Heart right ventricle (tissue), 16 donors: ENCODE measurements around the gene DYNC2I2. TPM values are rescaled to one million over a fixed set of nuclear protein-coding genes. Genes with fewer than 3 reads are reported as not detected.
"Not testable (repeated sequence)": the region's sequence is repeated elsewhere in the genome, so short reads cannot be mapped to it uniquely, and the experiment has no call there.

Experiments
- ATAC-seq, 8 donors: fragments of 200-7000 bp; cut with Tn5 transposase; one replicate each; pipeline ENCODE4 v1.9.1; 2020; ENCODE audit warnings: mild to moderate bottlenecking in 8 of 8, moderate library complexity in 8 of 8, moderate number of reproducible peaks in 1 of 8
- DNase-seq, 2 donors: peaks; one replicate each; pipeline ENCODE4 v3.0.0-alpha.2; 2020
- H3K27ac ChIP-seq, 10 donors: fragments of 200-600 bp; sonication (generic) in 2 of 10; one replicate each; pipeline versions ENCODE4 v1.5.0 to v1.8.0; 2020 to 2022; ENCODE audit warnings: mild to moderate bottlenecking in 3 of 10
- H3K27me3 ChIP-seq, 7 donors: fragments of 200-600 bp; one replicate each; pipeline ENCODE4 v1.8.0; 2021 to 2022; ENCODE audit warnings: mild to moderate bottlenecking in 2 of 7
- H3K36me3 ChIP-seq, 9 donors: fragments of 200-600 bp; sonication (generic) in 1 of 9; one replicate each; pipeline versions ENCODE4 v1.5.0 to v1.8.0; 2020 to 2022; ENCODE audit warnings: mild to moderate bottlenecking in 2 of 9
- H3K4me1 ChIP-seq, 9 donors: fragments of 200-600 bp; sonication (generic) in 1 of 9; one replicate each; pipeline versions ENCODE4 v1.5.0 to v1.8.0; 2020 to 2022; ENCODE audit warnings: mild to moderate bottlenecking in 4 of 9
- H3K4me3 ChIP-seq, 10 donors: fragments of 200-600 bp; sonication (generic) in 2 of 10; one replicate each; pipeline versions ENCODE4 v1.5.0 to v1.8.0; 2020 to 2022; ENCODE audit warnings: mild to moderate bottlenecking in 7 of 10, moderate library complexity in 2 of 10
- H3K9me3 ChIP-seq, 11 donors: fragments of 200-600 bp in 10 of 11; sonication (generic) in 2 of 11; one replicate each; pipeline versions ENCODE4 v1.5.0 to v1.8.0; 2013 to 2022; ENCODE audit warnings: mild to moderate bottlenecking in 2 of 11, control low read depth in 1 of 11, moderate library complexity in 1 of 11
- WGBS, 2 donors: extraction: QIAGEN DNeasy Blood & Tissue Kit; methylation state at CpG; one replicate each; pipeline ENCODE4 v1.1.7; 2013; ENCODE audit warnings: inconsistent platforms in 1 of 2; 5-methylcytosine and 5-hydroxymethylcytosine counted together
- intact Hi-C, 10 donors: fragments of 100-400 bp; cut with DNase I; formaldehyde crosslinking; loops; one replicate each; pipeline versions ENCODE4 v1.11.1 to v1.14.2; 2022
- polyA plus RNA-seq, 2 donors: library from polyadenylated mRNA; stranded (reverse); fragments of 200-250 nt; gene quantifications; one replicate each; pipeline ENCODE4 v1.2.3, GENCODE V29; 2013
- total RNA-seq, 10 donors: library from RNA; stranded (reverse); fragmentation: NEBNext Ultra II Directional in 3 of 10; extraction: Animal tissue kit (Norgen Biotek cat#: 25700) in 3 of 10; gene quantifications; one replicate each; pipeline versions ENCODE4 v1.2.1 to v1.2.4, GENCODE V29; 2021 to 2023
- TF ChIP-seq, protein P1 (sequence below), 9 donors: fragments of 200-600 bp; sonication (generic) in 2 of 9; IDR thresholded peaks; one replicate each; pipeline versions ENCODE4 v1.5.0 to v1.8.0; 2021 to 2022; ENCODE audit warnings: antibody characterized with exemption in 9 of 9, mild to moderate bottlenecking in 5 of 9, moderate library complexity in 1 of 9
- donor health status: Arrhythmogenic right ventricular cardiomyopathy.
- donor health status: ischemic (EF 13 %, LVEDD 7.1; RV severe dilation, severe dysfunction).
- donor health status: healthy with polysubstance abuse.
- donor health status: DM: no; HTN: yes; CAD: no.
- donor health status: DM: no; HTN: no; CAD: no.
- donor health status: ischemic (EF 25% LVEDD 6.9; RV normal size, moderate dysfunction).
- donor health status: ischemic (EF 25% LVEDD 5.7; RV mildly dilated, moderate dysfunction).
- donor health status: healthy.
- donor health status: DM: yes; HTN: yes; CAD: no.
- donor health status: Ischemic cardiomyopathy.
- donor health status: ischemic (EF 35%, LVEDD 5.7; RV mildly dilated, moderate dysfunction).
- donor health status: nonischemic (EF 11% LVEDD 7.7; RV severe dilation, severe dysfunction).
- donor health status: DM: yes; HTN: yes; CAD: no.
- donor health status: PGD.
- donor health status: ischemic (EF 29% LVEDD 5.4; RV normal size, mild dysfunction).
- donor health status: nonischemic (EF 23%, LVEDD 6.1; RV moderate dilation, normal function).

DYNC2I2 gene
- total and polyA plus RNA-seq, 12 donors, result 22.1 to 83.2 (median 31.3) TPM

DNA sequence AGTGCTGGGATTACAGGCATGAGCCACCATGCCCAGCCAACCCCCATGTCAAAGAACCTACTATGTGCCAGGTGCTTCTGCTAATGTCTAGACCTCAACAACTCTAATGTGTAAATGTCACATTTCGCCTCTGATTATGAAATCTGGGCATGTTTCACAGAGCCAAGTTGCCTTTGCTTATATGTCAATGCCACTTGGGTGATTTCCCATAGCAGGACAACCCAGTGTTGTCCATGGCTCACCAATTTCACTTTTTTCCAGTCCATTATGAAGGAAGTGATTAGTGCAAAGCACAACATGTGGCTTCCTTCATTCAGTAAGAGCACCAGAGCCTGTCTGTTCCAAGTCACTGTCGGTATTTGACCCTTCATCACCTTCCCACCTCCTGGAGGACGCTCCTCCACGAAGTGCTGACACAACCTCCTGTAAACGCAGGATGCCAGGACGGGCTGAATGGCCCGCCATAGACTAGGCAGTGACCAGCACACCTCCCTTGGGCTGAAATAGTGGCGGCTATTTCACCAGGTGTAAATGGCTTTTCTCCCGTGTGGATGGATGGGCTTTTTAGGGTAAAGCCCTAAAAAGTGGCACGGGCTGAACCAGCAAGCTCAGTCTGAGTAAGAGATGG, 44.7 kb upstream of the DYNC2I2 start:
- no peaks in the 10 kb centered on the region for H3K27me3 ChIP-seq
- intact Hi-C loops, result loop anchor here in 1 of 10 donors (5.0 kb wide), 1 partner anchor 71 kb away; the partner anchor contains the start of gene ZER1
- H3K9me3 ChIP-seq, result no peaks in the 10 kb centered on the region
- H3K36me3 ChIP-seq, result peaks cover 0 to 13% (median 0%) of the 10 kb centered on the region in 9 donors
- WGBS, 2 donors, result 37 to 48% methylated on average over 10 of the region's 10 CpGs
- peak overlapping the region in 1 of 10 donors; percentile 86 for H3K4me3 ChIP-seq
- peaks cover 0 to 24% (median 15%) of the 10 kb centered on the region in 9 donors for H3K4me1 ChIP-seq
- peak overlapping the region in 5 of 10 donors; percentile 2 to 93 (median 88) for H3K27ac ChIP-seq
- DNase-seq (no peak), ATAC-seq (no peak)
- TF ChIP-seq, protein P1, sequence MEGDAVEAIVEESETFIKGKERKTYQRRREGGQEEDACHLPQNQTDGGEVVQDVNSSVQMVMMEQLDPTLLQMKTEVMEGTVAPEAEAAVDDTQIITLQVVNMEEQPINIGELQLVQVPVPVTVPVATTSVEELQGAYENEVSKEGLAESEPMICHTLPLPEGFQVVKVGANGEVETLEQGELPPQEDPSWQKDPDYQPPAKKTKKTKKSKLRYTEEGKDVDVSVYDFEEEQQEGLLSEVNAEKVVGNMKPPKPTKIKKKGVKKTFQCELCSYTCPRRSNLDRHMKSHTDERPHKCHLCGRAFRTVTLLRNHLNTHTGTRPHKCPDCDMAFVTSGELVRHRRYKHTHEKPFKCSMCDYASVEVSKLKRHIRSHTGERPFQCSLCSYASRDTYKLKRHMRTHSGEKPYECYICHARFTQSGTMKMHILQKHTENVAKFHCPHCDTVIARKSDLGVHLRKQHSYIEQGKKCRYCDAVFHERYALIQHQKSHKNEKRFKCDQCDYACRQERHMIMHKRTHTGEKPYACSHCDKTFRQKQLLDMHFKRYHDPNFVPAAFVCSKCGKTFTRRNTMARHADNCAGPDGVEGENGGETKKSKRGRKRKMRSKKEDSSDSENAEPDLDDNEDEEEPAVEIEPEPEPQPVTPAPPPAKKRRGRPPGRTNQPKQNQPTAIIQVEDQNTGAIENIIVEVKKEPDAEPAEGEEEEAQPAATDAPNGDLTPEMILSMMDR (IDR thresholded peaks at IDR 0.05), result no peak

DNA sequence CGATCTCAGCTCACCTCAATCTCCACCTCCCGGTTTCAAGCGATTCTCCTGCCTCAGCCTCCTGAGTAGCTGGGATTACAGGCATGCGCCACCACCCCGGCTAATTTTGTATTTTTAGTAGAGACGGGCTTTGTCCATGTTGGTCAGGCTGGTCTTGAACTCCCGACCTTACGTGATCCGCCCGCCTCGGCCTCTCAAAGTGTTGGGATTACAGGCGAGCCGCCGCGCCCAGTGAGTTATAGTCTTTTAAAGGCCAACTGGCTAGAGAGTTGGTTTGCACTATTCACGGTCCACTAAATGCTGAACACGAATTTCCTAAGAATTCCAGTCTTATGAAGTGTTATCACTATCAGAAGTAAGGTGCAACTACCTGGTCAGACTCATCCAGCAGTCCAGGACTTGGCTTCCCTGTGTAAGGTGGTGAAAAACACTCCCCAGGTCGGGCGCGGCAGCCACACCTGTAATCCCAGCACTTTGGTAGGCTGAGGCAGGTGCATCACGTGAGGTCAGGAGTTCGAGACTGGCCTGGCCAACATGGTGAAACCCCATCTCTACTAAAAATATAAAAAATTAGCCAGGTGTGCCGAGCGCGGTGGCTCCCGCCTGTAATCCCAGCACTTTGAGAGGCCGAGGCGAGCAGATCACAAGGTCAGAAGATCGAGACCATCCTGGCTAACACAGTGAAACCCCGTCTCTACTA, 42.6 kb upstream of the DYNC2I2 start:
- intact Hi-C loops, result not testable (repeated sequence)
- WGBS, 2 donors, result 95 to 97% methylated on average over 29 to 30 of the region's 30 CpGs

DNA sequence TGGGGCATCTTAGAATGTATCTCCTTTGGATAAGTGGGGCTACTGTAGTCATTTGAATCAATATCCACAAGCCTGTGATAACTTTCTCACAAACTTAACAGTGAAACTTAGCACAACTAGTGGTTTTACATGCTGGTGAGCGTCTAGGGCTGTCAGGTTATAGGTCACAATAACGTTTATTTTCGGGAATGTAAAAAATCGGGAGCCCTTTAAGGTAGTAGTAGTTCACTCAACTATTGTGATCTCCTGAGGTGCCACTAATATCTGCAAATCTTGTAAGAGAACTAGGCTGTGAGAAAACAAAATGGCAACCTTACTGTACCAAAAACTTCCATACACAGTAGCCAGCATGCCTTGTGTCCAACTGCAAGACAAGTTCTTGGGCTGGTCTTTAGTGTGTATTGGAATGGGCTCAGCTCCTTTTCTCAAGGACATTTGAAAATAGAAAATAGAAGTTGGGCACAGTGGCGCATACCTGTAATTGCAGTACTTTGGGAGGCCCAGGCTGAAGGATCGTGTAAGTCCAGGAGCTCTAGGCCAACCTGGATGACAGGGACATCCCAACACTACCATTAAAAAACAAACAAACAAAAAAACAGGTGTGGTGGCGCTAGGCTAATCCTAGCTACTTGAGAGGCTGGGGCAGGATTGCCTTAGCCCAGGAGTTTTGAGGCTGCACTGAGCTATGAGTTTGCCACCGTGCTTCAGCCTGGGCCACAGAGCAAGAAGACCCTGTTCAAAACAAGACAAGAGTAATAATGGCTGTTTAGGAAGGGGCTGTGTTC, 40.5 kb upstream of the DYNC2I2 start:
- DNase-seq (no peak), ATAC-seq (peak in 1 of 8 donors; percentile 11)
- WGBS, 2 donors, result 77 to 78% methylated on average over 8 of the region's 8 CpGs
- no peak overlapping the region for H3K4me3 ChIP-seq
- intact Hi-C loops, result no loop called here
- H3K4me1 ChIP-seq, result peaks cover 0 to 17% (median 10%) of the 10 kb centered on the region in 9 donors
- H3K36me3 ChIP-seq, result peaks cover 0 to 56% (median 28%) of the 10 kb centered on the region in 9 donors
- H3K9me3 ChIP-seq, result no peaks in the 10 kb centered on the region
- TF ChIP-seq, protein P1 (IDR thresholded peaks at IDR 0.05), result no peak
- H3K27ac ChIP-seq, result no peak overlapping the region
- H3K27me3 ChIP-seq, result no peaks in the 10 kb centered on the region

More for the DNA sequence above, 42.6 kb upstream of the DYNC2I2 start:
- H3K4me3 ChIP-seq, H3K9me3 ChIP-seq, DNase-seq, H3K27me3 ChIP-seq, H3K27ac ChIP-seq, ATAC-seq: not testable (repeated sequence)
- peaks cover 0 to 27% (median 15%) of the 10 kb centered on the region in 9 donors for H3K4me1 ChIP-seq
- H3K36me3 ChIP-seq, result peaks cover 0 to 34% (median 7%) of the 10 kb centered on the region in 9 donors

DNA sequence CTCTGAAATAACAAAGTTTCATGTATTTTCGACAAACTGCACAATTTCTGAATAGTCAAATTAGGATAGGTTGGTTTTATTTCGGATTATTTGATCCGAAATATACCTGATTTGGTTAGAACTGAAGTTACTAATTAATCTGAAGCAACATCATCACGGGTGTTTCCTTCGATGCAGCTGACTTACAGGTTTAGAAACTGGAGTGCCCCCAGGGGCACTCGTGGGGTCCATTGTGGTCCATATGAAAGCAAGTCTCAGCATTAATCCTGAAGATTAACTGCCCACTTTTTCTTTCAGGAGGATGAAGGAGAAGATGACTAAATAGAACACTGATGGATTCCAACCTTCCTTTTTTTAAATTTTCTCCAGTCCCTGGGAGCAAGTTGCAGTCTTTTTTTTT, 37.7 kb upstream of the DYNC2I2 start:
- Histone ChIP-seq H3K9me3 (no peaks in the 10 kb centered on the region), H3K27ac (no peak overlapping the region), H3K27me3 (no peaks in the 10 kb centered on the region), H3K36me3 (peaks cover 0 to 66% (median 37%) of the 10 kb centered on the region in 9 donors), H3K4me1 (peaks cover 2 to 24% (median 14%) of the 10 kb centered on the region in 9 donors), H3K4me3 (no peak overlapping the region)
- 84 to 87% methylated on average over 6 of the region's 6 CpGs for WGBS, 2 donors
- DNase-seq, result no peak
- TF ChIP-seq, protein P1 (IDR thresholded peaks at IDR 0.05), result no peak
- no peak for ATAC-seq
- intact Hi-C loops, result no loop called here

DNA sequence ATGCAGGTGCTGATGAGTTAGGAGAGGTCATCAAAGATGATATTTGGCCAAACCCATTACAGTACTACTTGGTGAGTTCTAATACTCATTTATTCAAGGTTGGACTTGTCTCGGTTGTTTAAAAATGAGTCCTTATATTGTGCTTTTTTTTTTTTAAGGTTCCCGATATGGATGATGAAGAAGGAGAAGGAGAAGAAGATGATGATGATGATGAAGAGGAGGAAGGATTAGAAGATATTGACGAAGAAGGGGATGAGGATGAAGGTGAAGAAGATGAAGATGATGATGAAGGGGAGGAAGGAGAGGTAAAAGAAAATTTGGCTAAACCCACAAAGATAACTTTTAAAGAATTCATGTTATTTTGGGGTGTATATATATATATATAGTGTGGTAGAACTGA, 37.1 kb upstream of the DYNC2I2 start:
- DNase-seq, ATAC-seq, intact Hi-C loops, H3K27me3 ChIP-seq, H3K27ac ChIP-seq, H3K4me3 ChIP-seq, H3K9me3 ChIP-seq: not testable (repeated sequence)
- H3K36me3 ChIP-seq, result peaks cover 0 to 66% (median 37%) of the 10 kb centered on the region in 9 donors
- peaks cover 2 to 24% (median 14%) of the 10 kb centered on the region in 9 donors for H3K4me1 ChIP-seq
- 86 to 90% methylated on average over 3 of the region's 3 CpGs for WGBS, 2 donors
